ENCODE data around the gene MPZL1. TPM values are rescaled to one million over a fixed set of nuclear protein-coding genes. Genes with fewer than 3 reads are reported as not detected.
"Not testable (repeated sequence)": the region's sequence is repeated elsewhere in the genome, so short reads cannot be mapped to it uniquely, and the experiment has no call there.

The MPZL1 gene
- total RNA-seq, 2 experiments from 2014 or later: 22.3 to 23.0 TPM

GRCh38 chr1:167739752-167740151 is 18.0 kb downstream of the MPZL1 start:
- Mint-ChIP-seq H3K36me3 (ENCODE audit: low read depth) (peaks cover 6% of the 10 kb centered on the region), H3K4me3 (no peak overlapping the region), H3K9me3 (ENCODE audit: low read depth) (no peaks in the 10 kb centered on the region), H3K4me1 (peaks cover 11% of the 10 kb centered on the region), H3K27me3 (no peaks in the 10 kb centered on the region), H3K27ac (no peak overlapping the region)
- ChIA-PET CTCF (interaction anchor here (0.6 to 1.7 kb wide), 5 partner anchors 19 to 603 kb away, joined by 3 to 5 read pairs (median 4); no protein-coding TSS in a partner anchor), POLR2A (no interaction called here)
- ATAC-seq: no peak
- DNase-seq: no peak
- intact Hi-C loops (cut with DNase I, micrococcal nuclease): no loop called here

- peaks cover 12% of the 10 kb centered on the region for H3K4me1 Mint-ChIP-seq
- intact Hi-C loops (cut with DNase I, micrococcal nuclease); H3K27ac Mint-ChIP-seq; H3K27me3 Mint-ChIP-seq; H3K9me3 Mint-ChIP-seq (ENCODE audit: low read depth); H3K36me3 Mint-ChIP-seq (ENCODE audit: low read depth); H3K4me3 Mint-ChIP-seq; ATAC-seq; DNase-seq; CTCF ChIA-PET; POLR2A ChIA-PET: not testable (repeated sequence)
Observed at GRCh38 chr1:167741103-167741502, 19.3 kb downstream of the MPZL1 start.

GRCh38 chr1:167742392-167743057 is 20.7 kb downstream of the MPZL1 start:
- peaks cover 12% of the 10 kb centered on the region for H3K4me1 Mint-ChIP-seq
- ATAC-seq; H3K4me3 Mint-ChIP-seq; DNase-seq; H3K36me3 Mint-ChIP-seq (ENCODE audit: low read depth); H3K27ac Mint-ChIP-seq; H3K27me3 Mint-ChIP-seq; intact Hi-C loops (cut with DNase I, micrococcal nuclease); POLR2A ChIA-PET; H3K9me3 Mint-ChIP-seq (ENCODE audit: low read depth): not testable (repeated sequence)
- CTCF ChIA-PET: interaction anchor here (0.6 kb wide), 1 partner anchor 767 kb away, joined by 4 read pairs; the partner anchor contains the start of gene ILDR2

GRCh38 chr1:167744901-167745300 is 23.1 kb downstream of the MPZL1 start:
- Mint-ChIP-seq H3K4me3 (no peak overlapping the region), H3K9me3 (ENCODE audit: low read depth) (no peaks in the 10 kb centered on the region), H3K27me3 (no peaks in the 10 kb centered on the region), H3K36me3 (ENCODE audit: low read depth) (no peaks in the 10 kb centered on the region), H3K4me1 (peaks cover 15% of the 10 kb centered on the region), H3K27ac (no peak overlapping the region)
- no peak for ATAC-seq
- DNase-seq: no peak
- CTCF ChIA-PET: no interaction called here
- intact Hi-C loops (cut with DNase I, micrococcal nuclease): no loop called here
- POLR2A ChIA-PET: no interaction called here

- ATAC-seq: no peak
- DNase-seq: no peak
- ChIA-PET CTCF (interaction anchor here (0.6 kb wide), 1 partner anchor 870 kb away, joined by 3 read pairs; the partner anchor contains the start of gene TADA1), POLR2A (no interaction called here)
- Mint-ChIP-seq H3K9me3 (ENCODE audit: low read depth) (no peaks in the 10 kb centered on the region), H3K27ac (no peak overlapping the region), H3K36me3 (ENCODE audit: low read depth) (no peaks in the 10 kb centered on the region), H3K4me1 (peaks cover 15% of the 10 kb centered on the region), H3K4me3 (no peak overlapping the region), H3K27me3 (no peaks in the 10 kb centered on the region)
- intact Hi-C loops (cut with DNase I, micrococcal nuclease): no loop called here
Observed at GRCh38 chr1:167746013-167746672, 24.4 kb downstream of the MPZL1 start.

- H3K36me3 Mint-ChIP-seq (ENCODE audit: low read depth): peaks cover 3% of the 10 kb centered on the region
- POLR2A ChIA-PET: no interaction called here
- ATAC-seq (no peak), DNase-seq (no peak)
- H3K4me3 Mint-ChIP-seq: no peak overlapping the region
- no peak overlapping the region for H3K27ac Mint-ChIP-seq
- H3K4me1 Mint-ChIP-seq: peaks cover 21% of the 10 kb centered on the region
- no peaks in the 10 kb centered on the region for H3K9me3 Mint-ChIP-seq (ENCODE audit: low read depth)
- intact Hi-C loops (cut with DNase I, micrococcal nuclease): no loop called here
- CTCF ChIA-PET: no interaction called here
- no peaks in the 10 kb centered on the region for H3K27me3 Mint-ChIP-seq
Observed at GRCh38 chr1:167746988-167747655, 25.3 kb downstream of the MPZL1 start.

GRCh38 chr1:167747988-167748387 is 26.2 kb downstream of the MPZL1 start:
- Mint-ChIP-seq H3K36me3 (ENCODE audit: low read depth) (peaks cover 4% of the 10 kb centered on the region), H3K27me3 (no peaks in the 10 kb centered on the region), H3K27ac (peak overlapping the region; percentile 22), H3K4me3 (no peak overlapping the region), H3K4me1 (peaks cover 25% of the 10 kb centered on the region), H3K9me3 (ENCODE audit: low read depth) (no peaks in the 10 kb centered on the region)
- ATAC-seq: no peak
- CTCF ChIA-PET: interaction anchor here (0.6 kb wide), 1 partner anchor 53 kb away, joined by 4 read pairs; no protein-coding TSS in a partner anchor
- POLR2A ChIA-PET: no interaction called here
- intact Hi-C loops (cut with DNase I, micrococcal nuclease): no loop called here
- DNase-seq: no peak

GRCh38 chr1:167748906-167749305 is 27.1 kb downstream of the MPZL1 start:
- no peak for DNase-seq
- H3K9me3 Mint-ChIP-seq (ENCODE audit: low read depth): no peaks in the 10 kb centered on the region
- H3K36me3 Mint-ChIP-seq (ENCODE audit: low read depth): peaks cover 4% of the 10 kb centered on the region
- no peak overlapping the region for H3K4me3 Mint-ChIP-seq
- H3K27me3 Mint-ChIP-seq: no peaks in the 10 kb centered on the region
- no peak overlapping the region for H3K27ac Mint-ChIP-seq
- ATAC-seq: no peak
- CTCF ChIA-PET: interaction anchor here (1.6 to 2.0 kb wide), 2 partner anchors 26 to 40 kb away, joined by 5 to 6 read pairs; no protein-coding TSS in a partner anchor
- intact Hi-C loops (cut with DNase I, micrococcal nuclease): no loop called here
- H3K4me1 Mint-ChIP-seq: peaks cover 24% of the 10 kb centered on the region
- POLR2A ChIA-PET: no interaction called here

GRCh38 chr1:167749741-167750140 is 28.0 kb downstream of the MPZL1 start:
- Mint-ChIP-seq H3K9me3 (ENCODE audit: low read depth) (no peaks in the 10 kb centered on the region), H3K4me1 (peaks cover 22% of the 10 kb centered on the region), H3K27ac (no peak overlapping the region), H3K4me3 (no peak overlapping the region), H3K27me3 (no peaks in the 10 kb centered on the region), H3K36me3 (ENCODE audit: low read depth) (peaks cover 4% of the 10 kb centered on the region)
- DNase-seq: no peak
- intact Hi-C loops (cut with DNase I, micrococcal nuclease): no loop called here
- ChIA-PET CTCF (interaction anchor here (1.6 to 2.0 kb wide), 2 partner anchors 27 to 40 kb away, joined by 5 to 6 read pairs; no protein-coding TSS in a partner anchor), POLR2A (no interaction called here)
- no peak for ATAC-seq

GRCh38 chr1:167750641-167751040 is 28.9 kb downstream of the MPZL1 start:
- H3K27ac Mint-ChIP-seq: no peak overlapping the region
- no peak for ATAC-seq
- H3K27me3 Mint-ChIP-seq: no peaks in the 10 kb centered on the region
- no peak for DNase-seq
- POLR2A ChIA-PET: no interaction called here
- H3K4me3 Mint-ChIP-seq: no peak overlapping the region
- intact Hi-C loops (cut with DNase I, micrococcal nuclease): no loop called here
- peaks cover 20% of the 10 kb centered on the region for H3K4me1 Mint-ChIP-seq
- peaks cover 4% of the 10 kb centered on the region for H3K36me3 Mint-ChIP-seq (ENCODE audit: low read depth)
- no peaks in the 10 kb centered on the region for H3K9me3 Mint-ChIP-seq (ENCODE audit: low read depth)
- CTCF ChIA-PET: interaction anchor here (2.0 kb wide), 1 partner anchor 28 kb away, joined by 6 read pairs; no protein-coding TSS in a partner anchor

- no peak for DNase-seq
- no peak overlapping the region for H3K4me3 Mint-ChIP-seq
- ATAC-seq: no peak
- peaks cover 22% of the 10 kb centered on the region for H3K4me1 Mint-ChIP-seq
- H3K27me3 Mint-ChIP-seq: no peaks in the 10 kb centered on the region
- peak overlapping the region; percentile 87 for H3K27ac Mint-ChIP-seq
- H3K36me3 Mint-ChIP-seq (ENCODE audit: low read depth): peaks cover 4% of the 10 kb centered on the region
- CTCF ChIA-PET: interaction anchor here (0.7 to 0.8 kb wide), 2 partner anchors 17 to 214 kb away, joined by 3 to 4 read pairs; no protein-coding TSS in a partner anchor
- no peaks in the 10 kb centered on the region for H3K9me3 Mint-ChIP-seq (ENCODE audit: low read depth)
- intact Hi-C loops (cut with DNase I, micrococcal nuclease): no loop called here
- POLR2A ChIA-PET: no interaction called here
Observed at GRCh38 chr1:167751676-167752075, 29.9 kb downstream of the MPZL1 start.

All from activated CD4-positive, alpha-beta T cell treated with anti-CD3 and anti-CD28 coated beads for 36 hours (primary cell).